Measurements from ENCODE around the gene ITPR2.
"Not testable (repeated sequence)": the region's sequence is repeated elsewhere in the genome, so short reads cannot be mapped to it uniquely, and the experiment has no call there.

Gene ITPR2

DNA sequence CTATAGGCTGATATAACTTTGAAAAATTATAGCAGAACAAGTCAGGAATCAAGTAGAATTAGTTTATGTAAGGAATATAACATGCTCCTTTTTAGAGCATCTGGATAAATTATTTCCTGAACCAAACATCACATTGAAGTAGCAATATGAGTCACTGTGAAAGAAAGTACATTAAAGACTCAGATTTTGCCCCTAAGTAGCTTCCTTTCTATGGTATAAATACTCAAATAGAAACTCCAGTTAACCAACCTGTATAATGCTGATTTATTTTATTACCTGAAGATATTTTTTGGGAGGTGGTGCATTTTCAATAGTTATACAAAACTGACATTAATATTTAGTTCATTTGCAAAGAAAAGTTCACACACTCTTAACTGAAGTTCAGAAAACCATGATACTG, 312.1 kb downstream of the ITPR2 start:
- no peak for DNase-seq (ENCODE audit: low read depth)
- H3K4me3 ChIP-seq (ENCODE audit: low read length): no peak overlapping the region
- TF ChIP-seq, protein P1, sequence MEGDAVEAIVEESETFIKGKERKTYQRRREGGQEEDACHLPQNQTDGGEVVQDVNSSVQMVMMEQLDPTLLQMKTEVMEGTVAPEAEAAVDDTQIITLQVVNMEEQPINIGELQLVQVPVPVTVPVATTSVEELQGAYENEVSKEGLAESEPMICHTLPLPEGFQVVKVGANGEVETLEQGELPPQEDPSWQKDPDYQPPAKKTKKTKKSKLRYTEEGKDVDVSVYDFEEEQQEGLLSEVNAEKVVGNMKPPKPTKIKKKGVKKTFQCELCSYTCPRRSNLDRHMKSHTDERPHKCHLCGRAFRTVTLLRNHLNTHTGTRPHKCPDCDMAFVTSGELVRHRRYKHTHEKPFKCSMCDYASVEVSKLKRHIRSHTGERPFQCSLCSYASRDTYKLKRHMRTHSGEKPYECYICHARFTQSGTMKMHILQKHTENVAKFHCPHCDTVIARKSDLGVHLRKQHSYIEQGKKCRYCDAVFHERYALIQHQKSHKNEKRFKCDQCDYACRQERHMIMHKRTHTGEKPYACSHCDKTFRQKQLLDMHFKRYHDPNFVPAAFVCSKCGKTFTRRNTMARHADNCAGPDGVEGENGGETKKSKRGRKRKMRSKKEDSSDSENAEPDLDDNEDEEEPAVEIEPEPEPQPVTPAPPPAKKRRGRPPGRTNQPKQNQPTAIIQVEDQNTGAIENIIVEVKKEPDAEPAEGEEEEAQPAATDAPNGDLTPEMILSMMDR (conservative IDR thresholded peaks at IDR 0.05; ENCODE audit: low read depth, low read length): no peak

DNA sequence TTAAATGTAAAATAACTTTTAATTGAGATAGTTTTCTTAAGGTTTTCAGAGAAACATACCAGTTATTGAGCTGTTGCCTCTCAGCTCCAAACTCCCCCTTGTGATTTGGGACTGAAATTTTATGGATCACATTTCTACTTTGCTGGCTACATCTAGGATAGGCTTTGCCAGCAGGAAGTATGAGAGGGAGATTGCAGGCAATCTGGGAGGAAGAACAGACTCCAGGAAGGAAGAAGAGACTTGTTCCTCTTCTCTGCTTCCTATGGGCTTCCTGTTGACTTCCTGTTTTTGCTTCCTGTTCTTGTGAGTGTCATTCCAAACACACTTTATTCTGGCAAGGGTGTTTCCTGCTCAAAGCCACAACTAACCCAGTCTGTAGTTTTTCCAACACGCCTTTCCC, 312.9 kb downstream of the ITPR2 start:
- no peak overlapping the region for H3K4me3 ChIP-seq (ENCODE audit: low read length)
- TF ChIP-seq, protein P1 (conservative IDR thresholded peaks at IDR 0.05; ENCODE audit: low read depth, low read length): no peak
- no peak for DNase-seq (ENCODE audit: low read depth)

DNA sequence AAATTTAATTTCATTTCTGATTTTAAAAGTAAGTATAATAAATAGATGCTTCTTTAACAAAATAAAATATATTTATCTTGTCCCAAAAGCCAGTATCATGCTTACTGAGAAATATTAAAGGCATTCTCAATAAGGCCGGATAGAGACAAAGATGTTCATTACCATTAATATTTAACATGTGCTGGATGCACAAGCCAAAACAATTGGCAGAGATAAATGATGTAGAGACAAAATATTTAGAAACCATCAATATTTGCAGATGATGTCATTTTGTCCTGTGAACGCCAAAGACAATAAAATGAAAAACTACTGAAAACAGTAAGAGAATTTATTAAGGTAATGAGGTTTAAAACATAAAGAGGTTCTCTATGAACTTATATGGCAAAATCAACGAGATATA, 313.5 kb downstream of the ITPR2 start:
- DNase-seq (ENCODE audit: low read depth): no peak
- TF ChIP-seq, protein P1 (conservative IDR thresholded peaks at IDR 0.05; ENCODE audit: low read depth, low read length): no peak

DNA sequence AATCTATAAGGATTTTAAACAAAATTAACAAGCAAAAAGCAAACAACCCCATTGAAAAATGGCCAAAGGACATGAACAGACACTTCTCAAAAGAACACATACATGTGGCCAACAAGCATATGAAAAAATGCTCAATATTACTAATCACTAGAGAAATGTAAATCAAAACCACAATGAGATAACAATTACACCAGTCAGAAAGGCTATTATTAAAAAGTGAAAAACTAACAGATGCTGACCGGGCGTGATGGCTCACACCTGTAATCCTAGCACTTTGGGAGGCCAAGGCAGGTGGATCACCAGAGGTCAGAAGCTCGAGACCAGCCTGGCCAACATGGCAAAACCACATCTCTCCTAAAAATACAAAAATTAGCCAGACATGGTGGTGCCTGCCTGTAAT, 315.7 kb downstream of the ITPR2 start:
- not testable (repeated sequence) for H3K4me3 ChIP-seq (ENCODE audit: low read length); DNase-seq (ENCODE audit: low read depth)

More for the DNA sequence above, 313.5 kb downstream of the ITPR2 start:
- H3K4me3 ChIP-seq (ENCODE audit: low read length): no peak overlapping the region

DNA sequence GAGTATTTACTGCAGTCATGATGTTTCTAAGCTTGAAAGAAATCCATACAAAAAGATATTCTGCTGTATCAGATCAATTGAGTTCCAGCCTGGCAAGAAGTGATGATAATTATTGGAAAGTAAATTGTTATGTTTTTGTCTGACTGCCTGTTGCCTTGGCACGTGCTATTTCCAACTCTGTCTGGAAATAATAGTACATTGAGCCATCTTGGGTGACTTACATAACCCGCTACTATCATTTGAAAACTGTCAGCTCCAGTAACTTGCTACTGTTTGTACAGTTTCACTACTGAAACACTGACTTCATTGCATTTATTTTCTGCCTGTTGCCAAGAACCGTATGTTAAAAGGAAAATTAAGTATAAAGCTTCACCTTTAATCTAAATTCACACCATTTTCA, 318.6 kb downstream of the ITPR2 start:
- H3K4me3 ChIP-seq (ENCODE audit: low read length): no peak overlapping the region
- TF ChIP-seq, protein P1 (conservative IDR thresholded peaks at IDR 0.05; ENCODE audit: low read depth, low read length): no peak
- no peak for DNase-seq (ENCODE audit: low read depth)

DNA sequence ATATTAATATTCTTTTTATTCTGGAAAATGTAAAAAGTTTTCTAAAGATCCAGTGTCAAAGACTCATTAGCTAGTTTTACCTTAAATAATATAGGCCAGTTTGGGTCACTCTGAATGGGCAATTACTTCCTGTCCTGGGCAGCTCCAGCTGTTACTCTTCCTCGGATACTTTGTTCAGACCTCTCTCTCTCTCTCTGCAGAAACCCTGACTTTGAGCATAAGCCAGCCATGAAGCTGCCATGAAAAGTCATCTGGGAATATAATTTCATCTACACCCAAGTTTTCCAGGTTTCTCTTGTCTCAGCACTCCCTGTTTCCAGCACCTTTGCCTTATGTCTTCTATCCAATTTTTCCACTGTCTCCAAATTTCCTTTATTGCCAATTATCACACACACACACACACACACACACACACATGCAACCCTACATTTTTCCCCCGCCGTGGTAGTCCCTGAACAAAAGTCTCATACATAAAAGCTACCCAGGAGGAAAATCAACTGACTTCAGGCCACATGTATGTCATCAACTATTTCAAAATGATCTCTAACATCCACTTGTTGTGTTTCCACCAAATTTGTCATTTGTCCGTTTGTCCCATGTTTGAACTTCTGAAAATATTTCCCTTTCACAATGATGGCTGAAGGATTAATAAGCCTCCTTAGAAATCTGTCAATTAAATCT, 319.5 kb downstream of the ITPR2 start:
- no peak for DNase-seq (ENCODE audit: low read depth)
- TF ChIP-seq, protein P1 (conservative IDR thresholded peaks at IDR 0.05; ENCODE audit: low read depth, low read length): no peak
- no peak overlapping the region for H3K4me3 ChIP-seq (ENCODE audit: low read length)

DNA sequence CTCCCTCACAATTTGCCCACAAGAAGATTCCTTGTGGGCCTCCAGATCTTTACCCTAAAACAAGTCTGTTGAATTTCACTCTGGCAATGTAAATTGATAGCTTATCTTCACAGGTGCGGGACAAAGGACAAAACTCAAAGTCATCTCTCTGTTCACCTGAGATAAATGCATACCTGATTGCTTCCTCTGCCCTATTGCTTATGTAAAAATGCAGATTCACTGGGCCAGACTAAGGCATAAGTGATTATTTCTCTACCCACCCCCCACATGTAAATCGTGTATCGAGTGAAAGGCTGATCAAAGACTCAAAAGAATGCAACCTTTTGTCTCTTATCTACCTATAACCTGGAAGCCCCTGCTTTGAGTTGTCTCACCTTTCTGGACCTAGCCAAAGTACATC, 320.8 kb downstream of the ITPR2 start:
- no peak overlapping the region for H3K4me3 ChIP-seq (ENCODE audit: low read length)
- TF ChIP-seq, protein P1 (conservative IDR thresholded peaks at IDR 0.05; ENCODE audit: low read depth, low read length): no peak
- DNase-seq (ENCODE audit: low read depth): no peak

DNA sequence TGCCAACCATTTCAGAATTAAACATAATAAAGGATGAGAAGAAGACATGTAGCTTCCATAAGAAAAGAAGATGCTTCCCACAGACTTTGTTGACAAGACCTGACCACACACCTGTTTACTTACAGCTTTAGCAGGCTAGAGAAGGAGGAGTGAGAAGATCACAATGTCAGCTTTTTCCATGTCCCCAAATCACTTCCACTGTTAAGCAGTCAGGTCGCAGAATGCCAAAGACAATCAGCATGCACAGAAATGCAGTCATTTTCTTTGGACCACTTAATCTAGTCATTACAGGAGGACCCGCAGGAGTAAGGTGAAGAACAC, 322.7 kb downstream of the ITPR2 start:
- no peak for DNase-seq (ENCODE audit: low read depth)
- TF ChIP-seq, protein P1 (conservative IDR thresholded peaks at IDR 0.05; ENCODE audit: low read depth, low read length): no peak
- H3K4me3 ChIP-seq (ENCODE audit: low read length): no peak overlapping the region

All from retinal pigment epithelial cell (primary cell).